SK-N-DZ (cell line): ENCODE data around the gene NPLOC4.

ENCODE experiments used
- DNase-seq: peaks from one replicate; pipeline ENCODE4 v3.0.0-alpha.2; 2015; ENCODE audit warnings: low spot score
- small RNA-seq, 2 experiments: library from RNA; depleted of rRNA; stranded (forward); fragments of <200 nt; gene quantifications; one replicate each; pipeline ENCODE3, GENCODE V24; 2014

The NPLOC4 gene

GRCh38 chr17:81509207-81509971 lies 127.5 kb downstream of the NPLOC4 start:
- DNase-seq, result peak; percentile 68

- DNase-seq, result peak; percentile 70
These were observed 128.2 kb downstream of the NPLOC4 start for GRCh38 chr17:81508639-81509206.

Small RNA genes lying within 50 kb of the gene (small RNA-seq; reads per million reads assigned to genes)
- 0 reads per million in 2 experiments for gene RF00019
